Activated T-cell treated with anti-CD3 and anti-CD28 coated beads, Interleukin-2, amount 50 U/mL, for 24 hours (primary cell): Measurements from ENCODE around the gene MEI1.

Experiments
- DNase-seq: peaks from one replicate; pipeline ENCODE4 v3.0.0-alpha.2; 2020
- H3K27ac Mint-ChIP-seq: 2 replicates; pipeline ENCODE4 v1.8.0; 2020; ENCODE audit warnings: mild to moderate bottlenecking, mixed read lengths
- H3K27me3 Mint-ChIP-seq: 2 replicates; pipeline ENCODE4 v1.8.0; 2020; ENCODE audit warnings: mixed read lengths
- H3K36me3 Mint-ChIP-seq: 2 replicates; pipeline ENCODE4 v1.8.0; 2020; ENCODE audit warnings: low read depth, mixed read lengths
- H3K4me1 Mint-ChIP-seq: 2 replicates; pipeline ENCODE4 v1.8.0; 2020; ENCODE audit warnings: low read depth, mixed read lengths
- H3K4me3 Mint-ChIP-seq: 2 replicates; pipeline ENCODE4 v1.8.0; 2020; ENCODE audit warnings: mild to moderate bottlenecking, moderate library complexity, mixed read lengths
- H3K9me3 Mint-ChIP-seq: 2 replicates; pipeline ENCODE4 v1.8.0; 2020; ENCODE audit warnings: mixed read lengths

The MEI1 gene

DNA sequence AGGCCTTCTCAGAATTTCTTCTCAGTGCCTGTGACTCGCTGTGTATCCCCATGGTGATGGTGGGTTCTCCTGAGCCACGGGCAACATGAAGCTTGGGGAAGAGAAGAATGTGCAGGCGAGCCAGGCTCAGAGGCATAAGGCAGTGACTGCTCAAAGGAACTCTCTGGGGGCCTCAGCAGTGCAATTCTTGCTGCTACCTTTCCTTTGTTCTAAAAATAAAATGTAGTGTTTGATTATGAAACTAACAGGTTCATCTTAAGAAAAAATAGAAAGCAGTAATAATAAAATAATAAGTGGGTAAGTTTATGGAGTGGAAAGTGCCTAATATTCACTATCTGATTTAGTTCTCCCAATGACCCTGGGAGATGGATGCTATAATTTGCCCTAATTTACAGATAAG is 46.7 kb downstream of the MEI1 start:
- no peak overlapping the region for H3K4me3 Mint-ChIP-seq
- no peak for DNase-seq
- no peaks in the 10 kb centered on the region for H3K9me3 Mint-ChIP-seq
- no peaks in the 10 kb centered on the region for H3K27me3 Mint-ChIP-seq
- peaks cover 6% of the 10 kb centered on the region for H3K4me1 Mint-ChIP-seq
- no peaks in the 10 kb centered on the region for H3K36me3 Mint-ChIP-seq
- no peak overlapping the region for H3K27ac Mint-ChIP-seq

GRCh38 chr22:41746567-41747400 is 47.5 kb downstream of the MEI1 start:
- H3K9me3 Mint-ChIP-seq: no peaks in the 10 kb centered on the region
- H3K27ac Mint-ChIP-seq: no peak overlapping the region
- no peaks in the 10 kb centered on the region for H3K36me3 Mint-ChIP-seq
- H3K27me3 Mint-ChIP-seq: no peaks in the 10 kb centered on the region
- H3K4me3 Mint-ChIP-seq: no peak overlapping the region
- H3K4me1 Mint-ChIP-seq: peaks cover 6% of the 10 kb centered on the region
- peak; percentile 61 for DNase-seq

DNA sequence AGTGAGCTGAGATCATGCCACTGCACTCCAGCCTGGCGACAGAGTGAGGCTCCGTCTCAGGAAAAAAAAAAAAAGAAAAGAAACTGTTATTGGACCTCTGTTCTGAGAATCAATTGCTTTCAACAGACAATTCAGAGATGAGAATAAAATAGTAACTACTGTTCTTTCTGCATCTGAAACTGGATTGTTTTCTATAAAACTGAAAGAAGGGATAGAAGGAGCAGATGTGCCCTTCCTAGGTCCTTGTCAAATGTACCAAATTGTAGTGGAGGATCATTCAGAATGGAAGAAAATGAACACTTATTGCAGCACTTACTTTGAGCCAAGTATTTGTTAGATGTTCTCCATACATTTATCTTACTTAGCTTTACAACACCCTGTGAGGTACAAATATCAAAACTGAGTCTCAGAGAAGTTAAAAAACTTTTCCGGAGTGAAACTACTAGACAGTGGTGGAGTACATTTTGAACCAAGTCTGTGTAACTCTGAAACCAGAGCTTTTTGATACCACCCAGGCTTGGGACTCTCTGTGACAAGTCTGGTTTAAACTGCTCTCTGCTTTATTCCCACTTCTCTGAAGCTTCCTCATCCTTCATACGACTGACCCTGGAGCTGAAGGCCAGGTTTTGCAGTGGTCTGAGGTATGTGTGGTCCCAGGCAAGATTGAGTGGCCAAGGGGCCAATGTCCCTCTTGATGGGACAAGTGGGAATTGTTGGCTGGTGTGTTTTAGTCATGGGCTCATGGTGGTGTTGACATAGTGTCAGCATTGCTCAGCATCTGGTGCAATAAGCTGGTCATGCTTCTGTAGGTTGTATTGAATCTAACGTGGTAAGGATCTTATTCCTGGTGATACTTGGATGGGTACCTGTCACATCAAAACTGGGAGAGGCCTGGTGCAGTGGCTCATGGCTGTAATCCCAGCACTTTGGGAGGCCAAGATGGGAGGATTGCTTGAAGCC is 53.0 kb downstream of the MEI1 start:
- Mint-ChIP-seq H3K36me3 (no peaks in the 10 kb centered on the region), H3K27ac (peak overlapping the region; percentile 80), H3K4me3 (no peak overlapping the region), H3K9me3 (no peaks in the 10 kb centered on the region), H3K4me1 (peaks cover 6% of the 10 kb centered on the region), H3K27me3 (no peaks in the 10 kb centered on the region)
- no peak for DNase-seq

DNA sequence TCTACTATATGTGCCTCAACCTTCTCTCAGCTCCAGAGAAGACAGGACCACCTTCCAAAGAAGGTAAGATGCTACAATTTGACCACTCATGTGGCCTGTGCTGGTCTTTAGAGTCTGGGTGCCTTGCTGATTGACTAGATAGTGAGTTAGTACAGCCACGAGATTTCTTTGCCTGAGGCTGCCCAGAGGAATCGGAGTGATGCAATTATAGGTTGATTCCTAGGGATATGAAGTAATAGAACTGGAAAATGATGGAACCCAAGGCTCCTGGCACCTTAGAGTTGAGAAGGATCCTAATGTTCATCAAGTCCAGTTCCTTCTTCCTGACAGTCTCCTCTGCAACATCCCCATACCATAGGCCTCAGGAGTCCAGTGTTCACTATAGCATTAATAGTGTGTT is 54.7 kb downstream of the MEI1 start:
- no peak overlapping the region for H3K27ac Mint-ChIP-seq
- H3K4me1 Mint-ChIP-seq: peaks cover 6% of the 10 kb centered on the region
- H3K36me3 Mint-ChIP-seq: no peaks in the 10 kb centered on the region
- H3K27me3 Mint-ChIP-seq: no peaks in the 10 kb centered on the region
- no peak for DNase-seq
- no peak overlapping the region for H3K4me3 Mint-ChIP-seq
- no peaks in the 10 kb centered on the region for H3K9me3 Mint-ChIP-seq

DNA sequence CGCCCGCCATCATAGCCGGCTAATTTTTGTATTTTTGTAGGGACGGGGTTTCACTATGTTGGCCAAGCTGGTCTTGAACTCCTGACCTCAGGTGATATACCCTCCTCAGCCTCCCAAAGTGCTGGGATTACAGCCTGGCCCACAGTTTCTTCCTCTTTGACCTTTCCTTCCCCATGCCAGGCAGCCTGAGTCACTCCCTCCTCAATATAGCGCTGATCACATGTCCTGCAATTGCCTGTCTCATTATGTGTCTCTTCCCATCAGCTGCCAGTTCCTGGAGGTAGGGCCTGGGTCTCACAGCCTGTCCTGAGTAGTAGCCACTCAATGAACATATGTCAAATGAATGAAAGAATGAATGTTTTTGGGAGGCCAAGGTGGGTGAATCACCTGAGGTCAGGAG is 58.2 kb downstream of the MEI1 start:
- Mint-ChIP-seq H3K9me3 (no peaks in the 10 kb centered on the region), H3K4me3 (no peak overlapping the region), H3K27ac (no peak overlapping the region), H3K36me3 (no peaks in the 10 kb centered on the region), H3K27me3 (no peaks in the 10 kb centered on the region), H3K4me1 (peaks cover 2% of the 10 kb centered on the region)
- no peak for DNase-seq

- Mint-ChIP-seq H3K4me1 (no peaks in the 10 kb centered on the region), H3K4me3 (no peak overlapping the region), H3K36me3 (no peaks in the 10 kb centered on the region), H3K27me3 (no peaks in the 10 kb centered on the region), H3K27ac (no peak overlapping the region), H3K9me3 (no peaks in the 10 kb centered on the region)
- no peak for DNase-seq
Observed at GRCh38 chr22:41758231-41758630, 58.9 kb downstream of the MEI1 start.

- Mint-ChIP-seq H3K36me3 (no peaks in the 10 kb centered on the region), H3K27me3 (no peaks in the 10 kb centered on the region), H3K4me1 (peaks cover 5% of the 10 kb centered on the region), H3K4me3 (no peak overlapping the region), H3K9me3 (no peaks in the 10 kb centered on the region), H3K27ac (no peak overlapping the region)
- DNase-seq: peak; percentile 48
Observed at GRCh38 chr22:41762980-41763779, 63.9 kb downstream of the MEI1 start.

DNA sequence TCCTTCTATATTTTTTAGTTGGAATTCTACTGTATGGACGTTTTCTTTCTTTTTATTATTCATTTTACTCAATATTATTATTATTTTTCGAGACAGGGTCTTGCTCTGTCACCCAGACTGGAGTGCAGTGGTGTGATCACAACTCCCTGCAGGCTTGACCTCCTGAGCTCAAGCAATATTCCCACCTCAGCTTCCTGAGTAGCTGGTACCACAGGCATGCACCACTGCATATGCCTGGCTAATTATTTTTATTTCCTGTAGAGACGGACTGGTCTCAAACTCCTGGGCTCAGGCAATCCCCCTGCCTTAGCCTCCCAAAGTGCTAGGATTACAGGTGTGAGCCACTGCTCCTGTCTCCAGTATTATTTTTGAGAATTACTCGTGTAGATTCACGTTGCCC is 67.2 kb downstream of the MEI1 start:
- no peak for DNase-seq
- Mint-ChIP-seq H3K27me3 (no peaks in the 10 kb centered on the region), H3K9me3 (no peaks in the 10 kb centered on the region), H3K4me3 (no peak overlapping the region), H3K4me1 (peaks cover 13% of the 10 kb centered on the region), H3K36me3 (no peaks in the 10 kb centered on the region), H3K27ac (no peak overlapping the region)

- no peak for DNase-seq
- Mint-ChIP-seq H3K27ac (no peak overlapping the region), H3K27me3 (no peaks in the 10 kb centered on the region), H3K36me3 (no peaks in the 10 kb centered on the region), H3K4me3 (no peak overlapping the region), H3K4me1 (peaks cover 13% of the 10 kb centered on the region), H3K9me3 (no peaks in the 10 kb centered on the region)
Observed at GRCh38 chr22:41768430-41768829, 69.1 kb downstream of the MEI1 start.

GRCh38 chr22:41770715-41771468 is 71.6 kb downstream of the MEI1 start:
- Mint-ChIP-seq H3K4me3 (no peak overlapping the region), H3K36me3 (no peaks in the 10 kb centered on the region), H3K27ac (no peak overlapping the region), H3K27me3 (no peaks in the 10 kb centered on the region), H3K4me1 (peaks cover 13% of the 10 kb centered on the region), H3K9me3 (no peaks in the 10 kb centered on the region)
- no peak for DNase-seq

DNA sequence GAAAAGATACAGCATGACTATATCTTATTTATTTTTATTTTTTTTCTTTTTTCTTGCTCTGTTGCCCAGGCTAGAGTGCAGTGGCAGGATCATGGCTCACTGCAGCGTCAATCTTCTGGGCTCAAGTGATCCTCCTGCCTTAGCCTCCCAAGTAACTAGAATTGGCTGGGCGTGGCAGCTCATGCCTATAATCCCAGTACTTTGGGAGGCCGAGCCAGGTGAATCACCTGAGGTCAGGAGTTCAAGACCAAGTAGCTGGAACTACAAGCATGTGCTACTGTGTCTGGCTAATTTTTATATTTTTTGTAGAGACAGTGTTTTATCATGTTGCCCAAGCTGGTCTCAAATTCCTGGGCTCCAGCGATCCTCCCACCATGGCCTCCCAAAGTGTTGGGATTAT is 72.9 kb downstream of the MEI1 start:
- DNase-seq: no peak
- H3K4me3 Mint-ChIP-seq: no peak overlapping the region
- peaks cover 13% of the 10 kb centered on the region for H3K4me1 Mint-ChIP-seq
- no peaks in the 10 kb centered on the region for H3K36me3 Mint-ChIP-seq
- no peaks in the 10 kb centered on the region for H3K9me3 Mint-ChIP-seq
- no peaks in the 10 kb centered on the region for H3K27me3 Mint-ChIP-seq
- H3K27ac Mint-ChIP-seq: no peak overlapping the region

GRCh38 chr22:41772645-41773044 is 73.3 kb downstream of the MEI1 start:
- H3K4me3 Mint-ChIP-seq: no peak overlapping the region
- H3K27ac Mint-ChIP-seq: no peak overlapping the region
- H3K27me3 Mint-ChIP-seq: no peaks in the 10 kb centered on the region
- no peak for DNase-seq
- no peaks in the 10 kb centered on the region for H3K9me3 Mint-ChIP-seq
- H3K4me1 Mint-ChIP-seq: peaks cover 12% of the 10 kb centered on the region
- H3K36me3 Mint-ChIP-seq: no peaks in the 10 kb centered on the region

DNA sequence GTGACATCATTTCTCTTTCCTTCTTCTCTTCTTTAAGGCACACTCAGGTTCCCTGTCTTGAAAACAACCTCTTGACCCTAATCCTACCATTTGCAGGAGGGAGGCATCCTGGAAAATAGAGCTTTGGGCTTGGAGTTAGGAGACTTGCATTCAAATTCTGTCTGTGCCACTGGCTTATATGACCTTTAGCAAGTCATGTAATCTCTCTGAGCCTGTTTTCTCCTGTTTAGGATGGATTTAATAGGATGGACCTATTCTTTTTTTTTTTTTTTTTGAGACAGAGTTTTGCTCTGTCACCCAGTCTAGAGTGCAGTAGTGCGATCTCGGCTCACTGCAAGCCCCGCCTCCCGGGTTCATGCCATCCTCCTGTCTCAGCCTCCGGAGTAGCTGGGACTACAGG is 76.0 kb downstream of the MEI1 start:
- H3K4me1 Mint-ChIP-seq: peaks cover 24% of the 10 kb centered on the region
- H3K27me3 Mint-ChIP-seq: no peaks in the 10 kb centered on the region
- H3K27ac Mint-ChIP-seq: no peak overlapping the region
- H3K4me3 Mint-ChIP-seq: no peak overlapping the region
- DNase-seq: no peak
- H3K9me3 Mint-ChIP-seq: no peaks in the 10 kb centered on the region
- H3K36me3 Mint-ChIP-seq: no peaks in the 10 kb centered on the region

DNA sequence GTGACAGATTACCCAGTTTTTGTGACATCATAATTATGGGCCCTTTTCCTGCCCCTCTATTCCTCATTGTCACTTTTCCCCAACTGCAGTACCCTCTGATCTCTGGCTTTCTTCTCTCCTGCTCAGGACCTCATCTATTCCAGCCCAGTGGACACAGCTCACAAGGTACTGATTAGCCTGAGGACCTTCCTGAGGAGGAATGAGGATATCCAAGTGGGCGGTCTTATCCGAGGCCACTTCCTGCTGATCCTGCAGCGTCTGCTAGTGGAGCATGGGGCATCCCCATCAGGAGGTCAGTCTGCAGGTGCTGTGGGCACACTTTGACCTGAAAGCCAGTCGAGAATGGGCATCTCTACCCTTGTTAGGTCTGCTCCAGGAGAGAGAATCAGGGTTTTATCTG is 76.7 kb downstream of the MEI1 start:
- Mint-ChIP-seq H3K27ac (no peak overlapping the region), H3K4me1 (peaks cover 25% of the 10 kb centered on the region), H3K9me3 (no peaks in the 10 kb centered on the region), H3K4me3 (no peak overlapping the region), H3K27me3 (no peaks in the 10 kb centered on the region), H3K36me3 (no peaks in the 10 kb centered on the region)
- no peak for DNase-seq
